ENCODE data around the gene HTRA1.

The HTRA1 gene

GRCh38 chr10:122474131-122474818 lies 12.9 kb downstream of the HTRA1 start:
- no peak for DNase-seq (ENCODE audit: low read depth)

- no peak for DNase-seq (ENCODE audit: low read depth)
Observed at GRCh38 chr10:122475100-122475499, 13.7 kb downstream of the HTRA1 start.

GRCh38 chr10:122475591-122476332 lies 14.4 kb downstream of the HTRA1 start:
- DNase-seq (ENCODE audit: low read depth) = no peak

DNA sequence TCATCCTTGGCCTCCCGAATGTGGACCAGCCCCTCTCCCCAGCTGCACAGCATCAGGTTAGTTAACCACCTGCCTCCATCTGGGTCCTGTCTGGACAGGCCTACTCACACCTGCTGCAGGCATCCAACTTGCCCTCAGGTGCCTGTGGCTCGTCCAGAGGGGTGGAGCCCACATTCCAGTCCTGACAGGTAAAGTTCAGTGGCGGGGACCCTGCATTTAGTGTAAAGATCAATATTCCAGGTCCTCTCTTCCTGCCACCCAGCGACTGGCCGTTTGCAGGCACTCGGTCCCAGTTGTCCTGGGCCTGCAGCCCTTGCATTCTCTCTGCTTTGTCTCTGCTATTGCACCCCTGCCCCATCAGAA lies 15.0 kb downstream of the HTRA1 start:
- no peak for DNase-seq (ENCODE audit: low read depth)

DNA sequence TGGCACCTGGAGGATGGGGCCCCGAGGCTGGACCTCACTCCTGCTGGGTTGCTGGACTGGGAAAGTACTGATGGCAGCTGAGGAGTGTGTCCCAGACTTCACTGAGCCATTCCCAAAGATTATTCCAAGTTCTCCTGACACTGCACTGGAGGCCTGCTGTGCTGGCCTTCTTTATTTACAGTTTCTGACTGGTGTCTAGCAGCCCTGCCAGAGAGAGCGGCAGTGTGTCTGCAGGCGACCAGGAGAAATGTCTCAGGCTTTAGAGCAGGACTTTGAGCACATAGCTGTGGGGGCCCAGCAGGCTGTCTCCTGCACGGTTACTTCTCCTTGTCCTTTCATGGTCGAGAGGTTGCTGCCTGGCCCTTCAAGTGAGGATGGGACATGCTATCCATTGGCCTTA lies 16.1 kb downstream of the HTRA1 start:
- no peak for DNase-seq (ENCODE audit: low read depth)

GRCh38 chr10:122478971-122479370 lies 17.6 kb downstream of the HTRA1 start:
- no peak for DNase-seq (ENCODE audit: low read depth)

DNA sequence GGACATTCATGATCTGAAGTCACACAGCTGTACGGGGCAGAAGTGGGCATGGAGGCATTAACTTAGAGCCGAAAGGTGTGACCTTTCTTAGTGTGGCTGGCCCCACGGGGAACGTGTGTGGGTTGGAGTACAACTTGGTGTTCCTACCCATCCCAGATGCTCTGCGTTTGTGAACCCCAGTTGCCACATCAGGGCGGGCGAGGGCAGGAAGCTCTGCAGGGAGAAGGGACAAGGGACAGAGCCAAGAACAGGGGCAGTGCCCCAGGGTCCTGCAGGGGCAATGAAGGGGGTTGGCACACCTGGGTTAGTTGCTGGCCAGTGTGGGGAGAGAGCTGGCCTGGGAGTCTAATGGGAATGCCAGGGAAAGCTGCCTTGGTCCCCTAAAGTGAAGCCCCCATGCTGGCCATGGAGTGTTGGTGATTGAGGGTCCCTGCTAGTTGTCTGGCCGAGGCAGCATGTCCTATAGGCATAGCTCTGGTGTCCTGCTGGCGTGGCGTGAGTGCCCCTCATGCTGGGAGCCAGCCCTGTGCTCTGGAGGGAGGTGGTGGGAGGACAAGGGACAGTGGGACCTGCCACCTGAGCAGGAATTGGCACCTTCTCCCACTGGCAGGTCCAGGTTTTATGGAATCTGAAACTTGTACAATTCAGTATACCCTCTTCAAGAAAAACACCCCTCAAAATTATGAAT lies 18.9 kb downstream of the HTRA1 start:
- no peak for DNase-seq (ENCODE audit: low read depth)

DNA sequence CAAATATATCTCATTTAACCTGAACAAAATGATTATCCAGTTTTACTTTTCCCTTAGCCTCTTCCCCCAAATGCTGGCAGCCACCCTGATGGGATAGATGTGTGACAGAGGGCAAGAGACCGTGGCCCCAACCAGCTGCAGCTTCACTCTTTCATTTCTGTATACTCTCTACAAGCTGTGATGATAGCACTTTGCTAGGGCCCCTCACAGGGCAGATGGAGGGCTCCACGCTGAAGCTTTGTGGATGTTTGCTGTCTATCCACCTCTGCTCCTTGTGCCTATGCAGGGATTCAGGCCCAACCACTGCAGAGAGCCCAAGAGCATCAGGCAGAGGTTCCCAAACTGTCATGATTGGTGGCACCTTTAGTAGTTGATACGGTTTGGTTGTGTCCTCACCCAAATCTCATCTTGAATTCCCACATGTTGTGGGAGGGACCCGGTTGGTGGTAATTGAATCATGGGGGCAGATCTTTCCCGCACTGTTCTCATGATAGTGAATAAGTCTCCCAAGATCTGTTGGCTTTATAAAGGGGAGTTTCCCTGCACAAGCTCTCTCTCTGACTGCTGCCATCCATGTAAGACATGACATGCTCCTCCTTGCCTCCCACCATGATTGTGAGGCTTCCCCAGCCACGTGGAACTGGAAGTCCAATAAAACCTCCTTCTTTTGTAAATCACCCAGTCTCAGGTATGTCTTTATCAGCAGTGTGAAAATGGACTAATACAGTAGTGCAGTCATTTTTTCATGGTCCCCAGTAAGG lies 20.1 kb downstream of the HTRA1 start:
- no peak for DNase-seq (ENCODE audit: low read depth)

- no peak for DNase-seq (ENCODE audit: low read depth)
Observed at GRCh38 chr10:122484276-122485060, 23.1 kb downstream of the HTRA1 start.

- no peak for DNase-seq (ENCODE audit: low read depth)
Observed at GRCh38 chr10:122485670-122486069, 24.3 kb downstream of the HTRA1 start.

DNA sequence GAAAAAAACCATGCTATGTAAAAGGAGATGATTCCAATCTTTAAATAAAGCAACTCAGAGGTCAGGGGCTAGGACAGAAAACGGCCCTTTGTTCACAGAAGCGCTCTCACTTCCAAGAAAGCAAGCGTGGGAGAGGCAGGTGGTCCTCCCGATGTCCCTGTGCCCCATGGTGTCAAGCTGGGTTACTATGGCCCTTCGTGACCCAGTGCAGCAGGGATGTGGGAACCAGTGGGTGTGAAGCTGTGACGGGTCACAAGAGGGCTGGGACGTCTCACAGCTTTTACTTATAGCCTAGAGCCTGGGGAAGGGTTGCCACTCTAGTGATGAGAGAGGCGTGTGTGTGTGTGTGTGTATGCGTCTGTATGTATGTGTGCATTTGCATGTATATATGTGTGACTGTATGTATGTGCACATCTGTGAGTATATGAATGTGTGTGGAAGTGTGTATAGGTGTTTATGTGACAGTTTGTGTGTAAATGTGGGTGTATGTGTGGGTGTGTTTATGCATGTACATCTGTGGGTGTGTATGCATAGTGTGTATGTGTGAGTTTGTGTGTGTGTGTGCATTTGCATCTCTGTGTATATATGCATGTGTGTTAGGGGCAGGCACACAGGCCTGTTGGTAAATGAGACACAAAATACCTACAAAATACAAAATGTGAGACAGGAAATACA lies 25.2 kb downstream of the HTRA1 start:
- no peak for DNase-seq (ENCODE audit: low read depth)

- DNase-seq (ENCODE audit: low read depth) = no peak
Observed at GRCh38 chr10:122487174-122487765, 25.9 kb downstream of the HTRA1 start.

GRCh38 chr10:122490268-122490667 lies 28.9 kb downstream of the HTRA1 start:
- DNase-seq (ENCODE audit: low read depth) = no peak

DNA sequence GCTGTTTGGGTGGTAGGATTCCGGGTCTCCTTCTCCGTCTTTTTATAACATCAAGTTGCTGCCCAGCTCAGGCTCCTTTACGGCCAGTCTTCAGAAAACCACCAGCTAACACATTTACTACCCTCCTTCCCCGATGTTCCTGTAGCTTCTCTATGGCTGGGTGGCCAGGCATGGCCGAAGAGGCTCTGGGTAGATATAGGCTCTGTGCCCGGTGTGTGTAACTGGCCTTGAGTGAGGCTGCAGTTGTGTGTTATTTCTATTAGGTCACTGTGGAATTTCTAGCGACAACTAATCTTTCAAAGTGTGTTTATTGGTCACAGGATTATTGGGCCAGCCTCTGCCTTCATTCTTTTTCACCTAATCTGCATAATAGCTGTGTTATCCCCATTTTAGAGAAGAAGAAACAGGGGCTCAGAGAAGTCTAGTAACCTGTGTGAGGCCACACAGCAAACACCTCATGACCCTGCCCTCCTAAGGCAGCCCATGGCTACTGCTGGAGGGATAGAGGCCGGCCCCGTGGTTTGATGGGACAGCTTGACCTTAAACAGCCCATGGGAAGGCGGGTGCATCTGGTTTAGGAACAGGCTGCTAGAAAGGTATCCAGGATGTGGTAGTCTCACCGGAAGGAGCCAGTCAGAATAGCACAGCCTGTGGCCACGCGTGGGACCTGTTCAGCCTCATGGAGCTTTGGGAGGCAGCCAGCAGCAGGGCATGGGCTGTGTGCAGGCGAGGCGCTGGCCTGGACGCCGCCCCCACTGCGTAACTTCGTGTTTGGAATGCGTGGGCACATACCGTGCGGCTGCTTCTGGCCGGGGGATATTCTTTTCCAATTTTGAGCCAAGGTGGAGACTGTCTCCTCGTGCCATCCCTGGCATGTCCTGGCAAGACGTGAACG lies 29.7 kb downstream of the HTRA1 start:
- DNase-seq (ENCODE audit: low read depth) = no peak

- no peak for DNase-seq (ENCODE audit: low read depth)
Observed at GRCh38 chr10:122492006-122492405, 30.7 kb downstream of the HTRA1 start.

DNA sequence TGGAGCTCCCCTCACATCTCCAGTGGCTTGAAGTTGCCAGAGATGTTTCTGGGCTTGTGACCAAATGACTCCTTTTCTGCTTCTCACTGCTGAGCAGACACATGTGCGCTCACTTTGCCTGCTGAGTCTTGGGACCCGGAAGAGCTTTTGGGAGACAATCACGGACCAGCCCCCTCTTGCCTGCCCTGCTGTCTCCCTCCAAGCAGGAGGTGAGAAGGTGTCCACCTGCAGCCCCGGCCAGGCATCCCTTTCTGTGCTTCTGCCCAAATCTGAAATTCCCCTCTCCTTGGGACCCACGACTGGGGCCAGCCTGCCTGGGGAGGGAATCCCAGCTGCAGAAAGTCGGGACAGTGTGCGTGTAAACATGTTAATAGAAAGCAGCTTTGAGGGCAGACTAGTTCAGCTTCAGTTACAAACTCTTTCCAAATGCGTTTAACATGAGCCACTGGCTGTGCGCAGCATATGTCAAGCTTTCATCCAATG lies 31.7 kb downstream of the HTRA1 start:
- DNase-seq (ENCODE audit: low read depth) = no peak

GRCh38 chr10:122493761-122494160 lies 32.4 kb downstream of the HTRA1 start:
- DNase-seq (ENCODE audit: low read depth) = no peak

GRCh38 chr10:122494173-122494820 lies 32.9 kb downstream of the HTRA1 start:
- no peak for DNase-seq (ENCODE audit: low read depth)

DNA sequence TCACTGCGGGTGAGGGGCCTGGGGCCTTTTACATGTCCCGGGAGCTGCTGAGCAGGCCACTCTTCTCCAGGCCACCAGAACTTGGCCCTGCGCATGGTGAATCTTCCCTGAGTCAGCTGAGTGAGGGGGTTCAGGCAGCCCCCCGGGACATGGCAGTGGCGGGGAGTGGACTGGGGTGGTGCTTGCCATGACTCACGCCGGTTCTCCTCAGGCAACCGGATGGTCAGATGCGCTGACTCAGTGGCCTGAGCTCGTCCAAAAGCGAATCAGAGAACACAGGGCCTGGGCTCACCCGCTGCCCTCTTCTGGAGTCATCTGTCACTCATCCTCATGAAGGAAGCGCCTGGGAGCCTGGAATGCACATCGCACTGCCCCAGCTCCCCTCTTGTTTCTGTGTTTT lies 33.5 kb downstream of the HTRA1 start:
- no peak for DNase-seq (ENCODE audit: low read depth)
